Loucy (cell line): ENCODE results near the gene ARAP3.

Source experiments
- H2AFZ ChIP-seq: fragments of 200-600 bp; sonication (generic); 2 replicates; pipeline ENCODE4 v1.6.0; 2016; ENCODE audit warnings: antibody characterized with exemption, mild to moderate bottlenecking, low read length, moderate library complexity
- H3F3A ChIP-seq: fragments of 200-600 bp; 2 replicates; pipeline ENCODE4 v1.6.0; 2016; ENCODE audit warnings: antibody characterized with exemption, low read depth, mild to moderate bottlenecking
- H3K27me3 ChIP-seq: fragments of 200-600 bp; sonication (generic); 2 replicates; pipeline ENCODE4 v1.6.1; 2014; ENCODE audit warnings: low read length, mild to moderate bottlenecking; ENCODE audit not compliant: insufficient read depth, poor library complexity, severe bottlenecking
- H3K36me3 ChIP-seq: fragments of 200-600 bp; sonication (generic); 2 replicates; pipeline ENCODE4 v1.6.1; 2016; ENCODE audit warnings: low read length; ENCODE audit not compliant: insufficient read depth
- H3K4me1 ChIP-seq: fragments of 200-600 bp; sonication (generic); 2 replicates; pipeline ENCODE4 v1.5.1; 2014; ENCODE audit warnings: low read length, mild to moderate bottlenecking; ENCODE audit not compliant: insufficient read depth, poor library complexity, severe bottlenecking
- H3K4me2 ChIP-seq: fragments of 200-600 bp; sonication (generic); 2 replicates; pipeline ENCODE4 v1.6.0; 2014; ENCODE audit warnings: antibody characterized with exemption, low read length, low read depth, mild to moderate bottlenecking; ENCODE audit not compliant: poor library complexity, severe bottlenecking
- H3K4me3 ChIP-seq: fragments of 200-600 bp; sonication (generic); 2 replicates; pipeline ENCODE4 v1.5.1; 2014; ENCODE audit warnings: low read length, mild to moderate bottlenecking, mixed read lengths; ENCODE audit not compliant: poor library complexity, severe bottlenecking
- H3K79me2 ChIP-seq: fragments of 200-600 bp; sonication (generic); 2 replicates; pipeline ENCODE4 v1.6.1; 2014; ENCODE audit warnings: low read length; ENCODE audit not compliant: insufficient read depth
- H3K9ac ChIP-seq: fragments of 200-600 bp; sonication (generic); 2 replicates; pipeline ENCODE4 v1.6.0; 2014; ENCODE audit warnings: mild to moderate bottlenecking, low read depth, low read length, moderate library complexity; ENCODE audit not compliant: poor library complexity, severe bottlenecking
- H3K9me2 ChIP-seq: fragments of 200-600 bp; sonication (generic); replicated peaks from 2 replicates; pipeline ENCODE4 v1.6.1; 2016; ENCODE audit warnings: low read depth, low read length, mixed read lengths
- H3K9me3 ChIP-seq: fragments of 200-600 bp; sonication (generic); 2 replicates; pipeline ENCODE4 v1.6.1; 2014; ENCODE audit warnings: mild to moderate bottlenecking, antibody characterized with exemption, low read length, low read depth; ENCODE audit not compliant: insufficient read depth
- H4K20me1 ChIP-seq: fragments of 200-600 bp; sonication (generic); 2 replicates; pipeline ENCODE4 v1.6.0; 2014; ENCODE audit warnings: antibody characterized with exemption, low read length, mild to moderate bottlenecking; ENCODE audit not compliant: insufficient read depth, poor library complexity, severe bottlenecking
- EZH2phosphoT487 ChIP-seq: fragments of 200-600 bp; IDR thresholded peaks from 2 replicates; pipeline ENCODE4 v1.6.1; 2018; ENCODE audit warnings: antibody characterized with exemption, mild to moderate bottlenecking, moderate library complexity, borderline replicate concordance
- TF ChIP-seq, protein P1 (sequence below): fragments of 200-600 bp; sonication (generic); conservative IDR thresholded peaks from 2 replicates; pipeline ENCODE4 v1.5.1; 2014; ENCODE audit warnings: mild to moderate bottlenecking, antibody characterized with exemption, low read length

ARAP3 gene

DNA sequence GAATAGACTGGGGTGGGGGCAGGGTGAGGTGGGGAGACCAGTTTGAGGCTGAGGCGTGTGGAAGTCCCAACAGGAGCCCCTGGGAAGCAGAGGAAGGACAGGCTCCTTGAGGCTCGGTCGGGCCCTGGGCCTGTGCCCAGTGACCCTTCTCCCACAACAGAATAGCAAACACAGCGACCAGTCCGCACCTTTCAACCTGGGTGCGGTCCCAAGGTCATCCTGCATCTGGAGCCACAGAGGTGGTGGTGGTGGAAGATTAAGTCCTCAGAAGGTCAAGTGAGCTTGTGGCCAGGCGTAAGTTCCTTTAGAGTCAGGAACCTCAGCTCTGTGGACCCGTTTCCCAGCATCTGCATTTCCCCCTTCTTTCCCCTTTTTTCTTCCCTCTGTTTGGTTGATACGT, 26.0 kb upstream of the ARAP3 start:
- Histone ChIP-seq H3K36me3 (no peaks in the 10 kb centered on the region), H3K27me3 (no peaks in the 10 kb centered on the region), H3K4me1 (peaks cover 16% of the 10 kb centered on the region), H3K9ac (no peak overlapping the region), H3K9me3 (no peaks in the 10 kb centered on the region), H3K4me3 (no peak overlapping the region), H3F3A (no peaks in the 10 kb centered on the region), H3K79me2 (no peaks in the 10 kb centered on the region), H4K20me1 (no peaks in the 10 kb centered on the region), H3K4me2 (no peak overlapping the region), H3K9me2 (no peaks in the 10 kb centered on the region), H2AFZ (no peak overlapping the region)
- TF ChIP-seq, protein P1, sequence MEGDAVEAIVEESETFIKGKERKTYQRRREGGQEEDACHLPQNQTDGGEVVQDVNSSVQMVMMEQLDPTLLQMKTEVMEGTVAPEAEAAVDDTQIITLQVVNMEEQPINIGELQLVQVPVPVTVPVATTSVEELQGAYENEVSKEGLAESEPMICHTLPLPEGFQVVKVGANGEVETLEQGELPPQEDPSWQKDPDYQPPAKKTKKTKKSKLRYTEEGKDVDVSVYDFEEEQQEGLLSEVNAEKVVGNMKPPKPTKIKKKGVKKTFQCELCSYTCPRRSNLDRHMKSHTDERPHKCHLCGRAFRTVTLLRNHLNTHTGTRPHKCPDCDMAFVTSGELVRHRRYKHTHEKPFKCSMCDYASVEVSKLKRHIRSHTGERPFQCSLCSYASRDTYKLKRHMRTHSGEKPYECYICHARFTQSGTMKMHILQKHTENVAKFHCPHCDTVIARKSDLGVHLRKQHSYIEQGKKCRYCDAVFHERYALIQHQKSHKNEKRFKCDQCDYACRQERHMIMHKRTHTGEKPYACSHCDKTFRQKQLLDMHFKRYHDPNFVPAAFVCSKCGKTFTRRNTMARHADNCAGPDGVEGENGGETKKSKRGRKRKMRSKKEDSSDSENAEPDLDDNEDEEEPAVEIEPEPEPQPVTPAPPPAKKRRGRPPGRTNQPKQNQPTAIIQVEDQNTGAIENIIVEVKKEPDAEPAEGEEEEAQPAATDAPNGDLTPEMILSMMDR = no peak
- TF ChIP-seq EZH2phosphoT487 = no peak

DNA sequence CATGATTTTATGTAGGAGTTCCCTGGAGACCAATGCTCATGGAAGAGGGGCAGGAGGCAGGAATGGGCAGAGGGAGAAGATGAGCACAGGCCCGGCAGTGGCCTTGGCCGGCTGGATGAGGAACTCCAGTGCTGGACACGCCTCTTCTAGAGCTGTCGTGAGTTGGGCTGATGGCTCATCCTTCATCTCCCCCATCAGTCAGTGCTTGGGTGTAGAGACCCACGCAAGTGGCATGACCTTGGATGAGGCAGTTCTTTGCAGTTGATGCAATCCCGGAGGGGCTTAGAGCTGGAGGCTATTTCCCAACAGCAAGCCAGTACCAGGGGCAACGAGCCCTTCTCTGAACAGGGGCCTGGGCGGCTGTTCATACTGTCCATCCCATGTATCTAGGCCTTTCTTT, 25.5 kb upstream of the ARAP3 start:
- no peaks in the 10 kb centered on the region for H3K9me2 ChIP-seq
- H3K27me3 ChIP-seq = no peaks in the 10 kb centered on the region
- H3K4me3 ChIP-seq = no peak overlapping the region
- no peaks in the 10 kb centered on the region for H4K20me1 ChIP-seq
- no peaks in the 10 kb centered on the region for H3K36me3 ChIP-seq
- H3K9ac ChIP-seq = no peak overlapping the region
- TF ChIP-seq EZH2phosphoT487 = no peak
- TF ChIP-seq, protein P1 = no peak
- H3K9me3 ChIP-seq = no peaks in the 10 kb centered on the region
- no peaks in the 10 kb centered on the region for H3F3A ChIP-seq
- no peaks in the 10 kb centered on the region for H3K79me2 ChIP-seq
- peaks cover 14% of the 10 kb centered on the region for H3K4me1 ChIP-seq
- no peak overlapping the region for H2AFZ ChIP-seq
- H3K4me2 ChIP-seq = no peak overlapping the region

DNA sequence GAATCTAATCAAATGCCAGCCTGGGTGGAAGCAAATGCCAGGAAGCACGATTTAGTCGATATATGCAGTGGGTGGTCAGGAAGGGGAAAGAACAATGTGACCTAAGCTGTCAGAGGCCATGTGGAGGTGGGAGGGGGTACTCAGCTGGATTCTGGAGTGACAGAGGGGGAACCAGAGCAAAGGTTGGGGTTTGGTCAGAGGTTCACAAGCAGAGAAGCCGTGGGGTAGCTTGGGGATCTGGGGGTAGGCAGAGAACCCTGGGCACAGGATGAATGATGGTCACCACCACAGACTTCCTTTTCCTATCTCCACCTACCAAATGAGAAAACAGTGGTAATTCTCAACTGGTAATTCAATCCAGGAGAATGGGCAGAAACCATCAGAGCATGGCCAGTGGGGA, 24.1 kb upstream of the ARAP3 start:
- no peaks in the 10 kb centered on the region for H3K36me3 ChIP-seq
- no peak overlapping the region for H3K4me2 ChIP-seq
- H3K9me2 ChIP-seq = no peaks in the 10 kb centered on the region
- no peaks in the 10 kb centered on the region for H3K79me2 ChIP-seq
- no peak overlapping the region for H2AFZ ChIP-seq
- no peaks in the 10 kb centered on the region for H4K20me1 ChIP-seq
- no peak for TF ChIP-seq EZH2phosphoT487
- TF ChIP-seq, protein P1 = no peak
- no peak overlapping the region for H3K4me3 ChIP-seq
- H3F3A ChIP-seq = no peaks in the 10 kb centered on the region
- H3K4me1 ChIP-seq = peaks cover 14% of the 10 kb centered on the region
- H3K9me3 ChIP-seq = no peaks in the 10 kb centered on the region
- no peaks in the 10 kb centered on the region for H3K27me3 ChIP-seq
- H3K9ac ChIP-seq = no peak overlapping the region
